Measurements from ENCODE around the gene PLPPR5.

GRCh38 chr1:98906809-98907208 lies 97.9 kb downstream of the PLPPR5 start:
- TF ChIP-seq CTCF (IDR thresholded peaks at IDR 0.05; ENCODE audit: poor library complexity) (no peak), EZH2 (IDR thresholded peaks at IDR 0.05; ENCODE audit: borderline replicate concordance) (no peak)
